GM19395 (cell line): ENCODE measurements around the gene LAMTOR4.
"Not testable (repeated sequence)": the region's sequence is repeated elsewhere in the genome, so short reads cannot be mapped to it uniquely, and the experiment has no call there.

ENCODE experiments used
- ATAC-seq: cut with Tn5 transposase; IDR thresholded peaks from one replicate; pipeline ENCODE4 v1.9.1; 2021; ENCODE audit warnings: mild to moderate bottlenecking, moderate library complexity; ENCODE audit not compliant: unreplicated experiment

LAMTOR4 gene

DNA sequence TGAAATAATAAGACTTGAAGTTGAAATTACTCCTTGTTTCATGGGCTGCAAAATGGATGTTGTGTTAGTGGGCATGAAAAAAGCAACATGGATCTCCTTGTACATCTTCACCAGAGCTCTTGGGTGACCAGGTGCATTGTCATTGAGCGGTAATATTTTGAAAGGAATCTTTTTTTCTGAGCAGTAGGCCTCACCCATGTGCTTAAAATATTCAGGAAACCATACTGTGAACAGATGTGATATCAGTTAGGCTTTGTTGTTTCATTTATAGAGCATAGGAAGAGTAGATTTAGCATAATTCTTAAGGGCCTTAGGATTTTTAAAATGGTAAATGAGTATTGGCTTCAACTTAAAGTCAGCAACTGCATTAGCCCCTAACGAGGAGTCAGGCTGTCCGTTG lies 44.3 kb downstream of the LAMTOR4 start:
- no peak for ATAC-seq

DNA sequence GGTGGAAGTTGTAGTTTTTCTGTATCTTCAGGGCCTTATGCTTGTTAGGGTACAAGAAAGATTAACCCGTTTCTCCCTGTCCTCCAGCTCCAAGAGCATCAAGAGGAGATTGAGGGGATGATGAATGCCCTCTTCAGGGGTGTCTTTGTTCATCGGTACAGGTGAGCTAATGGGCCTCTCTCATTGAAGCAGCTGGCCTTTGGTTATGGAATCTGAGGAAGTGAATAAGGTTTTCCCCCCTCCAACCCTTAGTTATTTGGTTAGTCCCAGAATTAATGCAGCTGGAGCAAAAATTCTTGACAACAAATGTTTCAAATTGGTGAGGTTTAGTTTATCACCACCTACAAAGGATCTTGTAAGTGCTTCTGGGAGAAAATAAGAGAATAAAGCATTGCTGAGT lies 46.5 kb downstream of the LAMTOR4 start:
- no peak for ATAC-seq

DNA sequence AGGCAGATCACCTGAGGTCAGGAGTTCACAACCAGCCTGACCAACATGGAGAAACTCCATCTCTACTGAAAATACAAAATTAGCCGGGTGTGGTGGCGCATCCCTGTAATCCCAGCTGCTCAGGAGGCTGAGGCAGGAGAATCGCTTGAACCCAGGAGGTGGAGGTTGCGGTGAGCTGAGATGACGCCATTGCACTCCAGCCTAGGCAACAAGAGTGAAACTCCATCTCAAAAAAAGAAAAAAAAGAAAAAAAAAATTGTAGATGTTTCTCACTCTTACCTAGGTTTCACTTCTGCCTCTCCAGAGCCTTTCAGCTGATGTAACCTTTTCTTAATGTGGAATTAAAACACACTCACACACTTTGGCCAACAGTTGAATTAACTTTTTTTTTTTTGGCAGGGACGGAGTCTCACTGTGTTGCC lies 47.2 kb downstream of the LAMTOR4 start:
- not testable (repeated sequence) for ATAC-seq

DNA sequence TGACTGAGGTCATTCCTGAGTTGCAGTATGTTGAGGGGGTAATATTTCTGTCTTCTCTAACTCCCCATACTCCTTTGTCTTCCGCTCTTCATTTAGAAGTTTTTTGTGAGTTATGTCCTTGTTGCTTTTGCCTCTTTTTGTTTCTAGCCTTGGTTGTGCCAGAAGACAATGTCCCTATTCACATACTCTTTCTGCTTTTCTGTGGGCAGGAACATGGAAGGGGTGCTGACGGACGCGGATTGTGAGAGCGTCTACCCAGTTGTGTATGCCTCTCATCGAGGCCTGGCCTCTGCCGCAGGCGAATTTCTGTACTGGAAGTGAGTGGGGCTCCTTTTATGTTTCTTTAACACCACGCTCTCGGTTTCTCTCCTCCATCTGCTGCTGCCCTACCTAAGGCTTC lies 49.5 kb downstream of the LAMTOR4 start:
- no peak for ATAC-seq

DNA sequence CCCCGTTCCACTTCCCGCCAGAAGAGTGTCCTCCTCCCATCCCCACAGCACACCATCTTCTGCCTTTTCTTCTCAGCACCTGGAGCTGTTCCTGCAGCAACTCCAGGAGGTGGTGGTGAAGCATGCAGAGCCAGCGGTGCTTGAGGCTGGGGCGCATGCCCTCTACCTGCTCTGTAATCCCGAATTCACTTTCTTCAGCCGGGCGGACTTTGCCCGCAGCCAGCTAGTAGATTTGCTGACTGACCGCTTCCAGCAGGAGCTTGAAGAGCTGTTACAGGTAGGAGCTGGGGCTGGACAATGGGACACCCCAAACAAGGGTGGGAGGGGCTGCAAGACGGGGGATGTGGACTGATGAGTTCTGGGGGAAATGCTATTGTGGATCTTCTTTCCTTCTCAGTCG lies 52.0 kb downstream of the LAMTOR4 start:
- no peak for ATAC-seq
